Fibroblast of skin of back (primary cell): Measurements from ENCODE around the gene PHACTR2.
A peak's percentile ranks its signal among the peaks of the same experiment; 100 is the strongest.

Experiments used
- DNase-seq: peaks from one replicate; pipeline ENCODE4 v3.0.0-alpha.2; 2013

PHACTR2 gene

GRCh38 chr6:143675946-143676345, 1.8 kb upstream of the PHACTR2 start:
- peak; percentile 47 for DNase-seq

GRCh38 chr6:143676437-143677045, 1.2 kb upstream of the PHACTR2 start:
- no peak for DNase-seq

- DNase-seq = no peak
These were observed 231 bp upstream of the PHACTR2 start for GRCh38 chr6:143677577-143677890.

GRCh38 chr6:143679041-143679440, 1.3 kb downstream of the PHACTR2 start:
- no peak for DNase-seq

GRCh38 chr6:143680141-143680540, 2.4 kb downstream of the PHACTR2 start:
- DNase-seq = no peak

GRCh38 chr6:143682805-143683204, 5.0 kb downstream of the PHACTR2 start:
- DNase-seq = no peak

- DNase-seq = no peak
These were observed 6.7 kb downstream of the PHACTR2 start for GRCh38 chr6:143684486-143684885.

GRCh38 chr6:143685653-143686052, 7.9 kb downstream of the PHACTR2 start:
- no peak for DNase-seq

GRCh38 chr6:143687591-143687990, 9.8 kb downstream of the PHACTR2 start:
- DNase-seq = no peak

- no peak for DNase-seq
These were observed 10.9 kb downstream of the PHACTR2 start for GRCh38 chr6:143688681-143689080.

- DNase-seq = peak; percentile 43
These were observed 12.1 kb downstream of the PHACTR2 start for GRCh38 chr6:143689852-143690251.

GRCh38 chr6:143691155-143691554, 13.4 kb downstream of the PHACTR2 start:
- no peak for DNase-seq

- DNase-seq = no peak
These were observed 14.3 kb downstream of the PHACTR2 start for GRCh38 chr6:143691900-143692636.

- no peak for DNase-seq
These were observed 14.9 kb downstream of the PHACTR2 start for GRCh38 chr6:143692696-143693095.

- DNase-seq = no peak
These were observed 16.2 kb downstream of the PHACTR2 start for GRCh38 chr6:143694013-143694412.

- DNase-seq = no peak
These were observed 16.8 kb downstream of the PHACTR2 start for GRCh38 chr6:143694560-143694959.

GRCh38 chr6:143695130-143695968, 17.6 kb downstream of the PHACTR2 start:
- DNase-seq = no peak

GRCh38 chr6:143695969-143696663, 18.4 kb downstream of the PHACTR2 start:
- no peak for DNase-seq

- DNase-seq = peak; percentile 31
These were observed 18.9 kb downstream of the PHACTR2 start for GRCh38 chr6:143696664-143697000.

GRCh38 chr6:143697076-143697800, 19.5 kb downstream of the PHACTR2 start:
- DNase-seq = peak; percentile 37

GRCh38 chr6:143698329-143698728, 20.6 kb downstream of the PHACTR2 start:
- no peak for DNase-seq

- no peak for DNase-seq
These were observed 21.1 kb downstream of the PHACTR2 start for GRCh38 chr6:143698759-143699429.
